BJ (cell line): Measurements from ENCODE around the gene CACNA1C. TPM values are rescaled to one million over a fixed set of nuclear protein-coding genes. Genes with fewer than 3 reads are reported as not detected.

Experiments used
- CTCF ChIA-PET: fragments of 350-600 bp; formaldehyde crosslinking; extraction: SDS; loops from one replicate; lab custom pipeline; 2021; ENCODE audit warnings: antibody characterized with exemption, inconsistent platforms; lab: Yijun Ruan, JAX
- POLR2A ChIA-PET: fragments of 300-600 bp; sonication (Branson Sonifier 250); formaldehyde crosslinking; extraction: SDS; loops from one replicate; lab custom pipeline; 2021; ENCODE audit warnings: antibody characterized with exemption; lab: Charles Lee
- DNase-seq: peaks from one replicate; pipeline ENCODE4 v3.0.0-alpha.2; 2011; ENCODE audit warnings: low read depth
- H3K27me3 ChIP-seq: 2 replicates; pipeline ENCODE4 v1.6.0; 2011; ENCODE audit warnings: low read length; ENCODE audit not compliant: control insufficient read depth, insufficient read depth
- H3K36me3 ChIP-seq: 2 replicates; pipeline ENCODE4 v1.5.1; 2011; ENCODE audit warnings: low read length; ENCODE audit not compliant: control insufficient read depth, insufficient read depth
- H3K4me3 ChIP-seq: 2 replicates; pipeline ENCODE4 v1.5.1; 2011; ENCODE audit warnings: low read depth, mild to moderate bottlenecking, control low read depth, low read length
- polyA plus RNA-seq: library from polyadenylated mRNA; depleted of rRNA; stranded (reverse); fragments of >200 nt; gene quantifications from 2 replicates; pipeline ENCODE4 v1.2.3, GENCODE V29; 2011
- TF ChIP-seq, protein P1 (sequence below): IDR thresholded peaks from 2 replicates; pipeline ENCODE4 v1.5.1; 2011; ENCODE audit warnings: low read depth, mild to moderate bottlenecking, control low read depth, inconsistent platforms, low read length, moderate library complexity; ENCODE audit not compliant: insufficient read depth

The CACNA1C gene
- polyA plus RNA-seq, 1 experiment, result 14.7 TPM

DNA sequence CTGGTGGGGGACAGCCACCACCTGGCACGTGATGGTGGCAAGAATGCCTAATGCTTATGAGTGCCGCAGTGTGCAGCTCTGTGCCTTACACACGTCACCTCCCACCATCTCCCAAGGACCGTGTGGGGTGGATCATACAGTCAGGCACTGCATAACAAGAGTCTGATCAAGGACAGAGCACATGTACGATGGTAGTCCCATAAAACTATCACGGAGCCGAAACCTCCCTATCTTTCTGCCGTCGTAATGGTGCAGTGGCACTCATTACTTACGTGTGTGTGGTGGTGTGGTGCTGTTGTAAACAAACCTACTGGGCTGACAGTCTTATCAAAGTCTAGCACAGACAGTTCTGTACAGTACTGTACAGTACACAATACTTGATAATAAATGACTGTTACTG, 89.3 kb downstream of the CACNA1C start:
- no peak overlapping the region for H3K4me3 ChIP-seq
- no peak for DNase-seq
- ChIA-PET CTCF (interaction anchor here (0.6 kb wide), 1 partner anchor 53 kb away, joined by 3 read pairs; no protein-coding TSS in a partner anchor), POLR2A (no interaction called here)
- TF ChIP-seq, protein P1, sequence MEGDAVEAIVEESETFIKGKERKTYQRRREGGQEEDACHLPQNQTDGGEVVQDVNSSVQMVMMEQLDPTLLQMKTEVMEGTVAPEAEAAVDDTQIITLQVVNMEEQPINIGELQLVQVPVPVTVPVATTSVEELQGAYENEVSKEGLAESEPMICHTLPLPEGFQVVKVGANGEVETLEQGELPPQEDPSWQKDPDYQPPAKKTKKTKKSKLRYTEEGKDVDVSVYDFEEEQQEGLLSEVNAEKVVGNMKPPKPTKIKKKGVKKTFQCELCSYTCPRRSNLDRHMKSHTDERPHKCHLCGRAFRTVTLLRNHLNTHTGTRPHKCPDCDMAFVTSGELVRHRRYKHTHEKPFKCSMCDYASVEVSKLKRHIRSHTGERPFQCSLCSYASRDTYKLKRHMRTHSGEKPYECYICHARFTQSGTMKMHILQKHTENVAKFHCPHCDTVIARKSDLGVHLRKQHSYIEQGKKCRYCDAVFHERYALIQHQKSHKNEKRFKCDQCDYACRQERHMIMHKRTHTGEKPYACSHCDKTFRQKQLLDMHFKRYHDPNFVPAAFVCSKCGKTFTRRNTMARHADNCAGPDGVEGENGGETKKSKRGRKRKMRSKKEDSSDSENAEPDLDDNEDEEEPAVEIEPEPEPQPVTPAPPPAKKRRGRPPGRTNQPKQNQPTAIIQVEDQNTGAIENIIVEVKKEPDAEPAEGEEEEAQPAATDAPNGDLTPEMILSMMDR, result no peak
- peaks cover 15% of the 10 kb centered on the region for H3K36me3 ChIP-seq
- no peaks in the 10 kb centered on the region for H3K27me3 ChIP-seq

DNA sequence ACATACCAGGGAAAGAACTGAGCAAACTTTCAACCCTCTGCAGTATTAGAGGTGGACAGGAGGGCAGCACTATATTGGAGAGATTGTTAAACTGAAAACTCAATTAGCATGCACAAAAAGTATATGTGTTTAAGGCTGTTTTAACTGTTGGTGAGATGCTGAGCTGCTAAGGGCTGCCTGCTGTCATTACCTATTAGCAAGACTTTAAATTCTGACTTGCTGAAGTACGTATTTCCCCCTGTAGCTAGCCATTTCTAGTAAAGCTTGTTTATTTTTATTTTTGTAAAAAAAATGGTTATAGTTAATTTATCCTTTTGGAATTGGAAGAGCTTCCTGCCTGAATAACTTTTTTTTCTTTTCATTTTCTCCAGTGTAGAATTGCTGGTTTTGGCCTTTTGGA, 92.2 kb downstream of the CACNA1C start:
- ChIA-PET CTCF (interaction anchor here (1.3 kb wide), 1 partner anchor 15 kb away, joined by 3 read pairs; no protein-coding TSS in a partner anchor), POLR2A (no interaction called here)
- DNase-seq, result no peak
- TF ChIP-seq, protein P1, result no peak
- Histone ChIP-seq H3K36me3 (peaks cover 1% of the 10 kb centered on the region), H3K27me3 (no peaks in the 10 kb centered on the region), H3K4me3 (no peak overlapping the region)

DNA sequence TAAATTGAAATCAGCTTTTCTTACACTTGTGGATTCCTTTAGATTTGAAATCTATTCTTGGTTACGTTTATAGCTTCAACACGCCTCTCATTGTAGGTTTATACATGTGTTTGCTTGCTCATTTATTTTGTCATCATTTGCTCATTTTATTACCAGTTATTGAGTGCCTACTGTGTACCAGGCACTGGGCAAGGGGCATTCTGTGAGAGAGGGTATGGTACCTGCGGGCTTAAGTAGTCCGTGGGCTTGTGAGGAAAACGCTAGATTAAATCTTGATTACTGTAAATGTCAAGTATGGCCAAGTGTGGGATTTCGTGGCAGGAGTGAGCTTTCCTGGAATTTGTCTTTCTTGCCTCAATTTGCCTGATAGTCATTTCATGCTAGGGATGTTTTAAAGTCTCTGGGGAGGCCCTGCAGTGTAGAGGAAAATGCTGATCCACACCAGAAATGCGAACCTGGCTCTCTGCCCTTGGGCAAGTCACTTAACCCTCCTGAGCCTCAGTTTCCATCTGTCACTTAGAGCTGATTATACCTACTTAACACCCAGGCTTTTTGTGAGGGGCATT, 92.7 kb downstream of the CACNA1C start:
- ChIA-PET POLR2A (no interaction called here), CTCF (interaction anchor here (1.3 kb wide), 1 partner anchor 16 kb away, joined by 3 read pairs; no protein-coding TSS in a partner anchor)
- no peaks in the 10 kb centered on the region; the same call in none of the 2 replicates for H3K36me3 ChIP-seq
- no peaks in the 10 kb centered on the region for H3K27me3 ChIP-seq
- no peak for DNase-seq
- TF ChIP-seq, protein P1, result no peak
- no peak overlapping the region for H3K4me3 ChIP-seq

DNA sequence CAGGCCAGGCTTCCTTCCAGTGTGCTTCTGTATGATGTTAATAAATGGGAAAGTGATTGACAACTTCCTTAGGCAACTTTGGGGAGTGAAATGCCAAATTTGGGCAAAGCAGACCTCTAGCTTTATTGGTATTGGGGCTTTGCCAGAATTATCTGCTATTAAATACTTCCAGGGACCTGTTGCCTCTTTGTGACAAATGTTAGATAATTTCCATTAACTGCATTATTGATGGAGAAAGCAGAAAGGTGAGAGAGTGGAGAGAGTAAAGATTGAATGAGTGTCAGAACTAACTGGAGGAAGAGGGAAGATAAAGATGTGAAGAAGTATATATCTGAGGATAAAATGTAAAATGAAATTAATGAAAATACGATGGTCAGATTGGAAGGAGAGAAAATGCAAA, 94.5 kb downstream of the CACNA1C start:
- POLR2A ChIA-PET, result no interaction called here
- Histone ChIP-seq H3K36me3 (no peaks in the 10 kb centered on the region; the same call in 1 of the 2 replicates), H3K4me3 (no peak overlapping the region), H3K27me3 (no peaks in the 10 kb centered on the region)
- no peak for DNase-seq
- CTCF ChIA-PET, result no interaction called here
- TF ChIP-seq, protein P1, result no peak

DNA sequence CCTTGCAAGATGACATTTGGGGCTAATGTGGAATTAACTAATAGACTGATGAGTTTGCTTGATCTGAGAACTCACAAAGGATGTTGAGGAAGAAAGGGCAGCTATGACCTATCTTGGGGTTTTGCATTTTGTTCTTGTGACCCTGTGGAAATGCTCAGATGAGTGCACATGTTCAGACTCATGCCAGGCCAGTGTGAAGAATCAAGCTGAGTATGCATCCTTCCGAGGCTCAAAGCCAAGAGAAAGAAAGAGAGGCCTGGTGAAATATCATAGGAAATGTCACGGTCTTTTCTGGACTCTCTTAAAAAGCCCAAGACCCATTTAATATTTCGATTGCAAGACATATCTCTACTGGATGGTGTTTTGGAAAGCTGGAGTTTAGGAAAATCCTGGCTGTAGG, 96.3 kb downstream of the CACNA1C start:
- no peak for DNase-seq
- CTCF ChIA-PET, result no interaction called here
- POLR2A ChIA-PET, result no interaction called here
- Histone ChIP-seq H3K36me3 (no peaks in the 10 kb centered on the region; the same call in 1 of the 2 replicates), H3K27me3 (no peaks in the 10 kb centered on the region), H3K4me3 (no peak overlapping the region)
- TF ChIP-seq, protein P1, result no peak
